Measurements from ENCODE around the gene OOSP3. TPM values are rescaled to one million over a fixed set of nuclear protein-coding genes. Genes with fewer than 3 reads are reported as not detected.

OOSP3 gene
- polyA plus RNA-seq, 1 donor (not counting 4 experiments of a cell fraction or from before 2014, with no cell fraction given), result 0.14 TPM

- no peaks in the 10 kb centered on the region for H3K9me1 ChIP-seq (ENCODE audit: control insufficient read depth, extremely low read depth, insufficient read depth, low read length)
- dilution Hi-C loops (cut with MboI; ENCODE audit: extremely low pct_ligation_motif_present, low sequenced_read_pairs), result no loop called here
- TF ChIP-seq CTCF (optimal IDR thresholded peaks at IDR 0.05 in 1 of 3, IDR thresholded peaks at IDR 0.05 in 1 of 3, conservative IDR thresholded peaks at IDR 0.05 in 1 of 3; ENCODE audit: extremely low read depth in 1 of 3, insufficient read depth in 2 of 3, low read length in 3 of 3) (no peak), EZH2 (IDR thresholded peaks at IDR 0.05; ENCODE audit: low read length) (no peak)
- H3K79me2 ChIP-seq (ENCODE audit: control insufficient read depth, insufficient read depth, low read length), result no peaks in the 10 kb centered on the region
- DNase-seq (ENCODE audit: low read depth, low spot score), result peak; percentile 32
- H3K4me1 ChIP-seq (ENCODE audit: control insufficient read depth, extremely low read depth, insufficient read depth, low read length), result peaks cover 22% of the 10 kb centered on the region
- no peaks in the 10 kb centered on the region for H3K9me3 ChIP-seq (ENCODE audit: control insufficient read depth, low read depth, low read length)
- peak overlapping the region; percentile 44 for H3K27ac ChIP-seq (ENCODE audit: control insufficient read depth, insufficient read depth, low read length)
- H3K4me2 ChIP-seq (ENCODE audit: control insufficient read depth, extremely low read depth, insufficient read depth, low read depth, low read length), result peak overlapping the region; percentile 36
- H3K27me3 ChIP-seq (ENCODE audit: control insufficient read depth, extremely low read depth, insufficient read depth, low read length), result no peaks in the 10 kb centered on the region
- peak overlapping the region; percentile 2 for H2AFZ ChIP-seq (ENCODE audit: control insufficient read depth, low read length)
- peak; percentile 64 for FAIRE-seq
- H3K36me3 ChIP-seq (ENCODE audit: control insufficient read depth in 2 of 2, extremely low read depth in 1 of 2, insufficient read depth in 2 of 2, low read length in 2 of 2), result no peaks in the 10 kb centered on the region
- no peaks in the 10 kb centered on the region for H4K20me1 ChIP-seq (ENCODE audit: control insufficient read depth, extremely low read depth, insufficient read depth, low read length)
- no peak overlapping the region for H3K4me3 ChIP-seq (ENCODE audit: control insufficient read depth in 2 of 3, extremely low read depth in 1 of 3, insufficient read depth in 2 of 3, low read depth in 1 of 3, low read length in 3 of 3)
- H3K9ac ChIP-seq (ENCODE audit: control insufficient read depth, extremely low read depth, insufficient read depth, low read length), result no peak overlapping the region
These were observed 20.8 kb upstream of the OOSP3 start for GRCh38 chr11:59857439-59858434.

GRCh38 chr11:59859673-59860072 lies 18.9 kb upstream of the OOSP3 start:
- Histone ChIP-seq H3K9me1 (ENCODE audit: control insufficient read depth, extremely low read depth, insufficient read depth, low read length) (no peaks in the 10 kb centered on the region), H3K9me3 (ENCODE audit: control insufficient read depth, low read depth, low read length) (no peaks in the 10 kb centered on the region), H3K36me3 (ENCODE audit: control insufficient read depth in 2 of 2, extremely low read depth in 1 of 2, insufficient read depth in 2 of 2, low read length in 2 of 2) (no peaks in the 10 kb centered on the region), H3K27me3 (ENCODE audit: control insufficient read depth, extremely low read depth, insufficient read depth, low read length) (no peaks in the 10 kb centered on the region), H3K4me1 (ENCODE audit: control insufficient read depth, extremely low read depth, insufficient read depth, low read length) (peaks cover 22% of the 10 kb centered on the region), H3K4me3 (ENCODE audit: control insufficient read depth in 2 of 3, extremely low read depth in 1 of 3, insufficient read depth in 2 of 3, low read depth in 1 of 3, low read length in 3 of 3) (no peak overlapping the region), H3K79me2 (ENCODE audit: control insufficient read depth, insufficient read depth, low read length) (no peaks in the 10 kb centered on the region), H4K20me1 (ENCODE audit: control insufficient read depth, extremely low read depth, insufficient read depth, low read length) (no peaks in the 10 kb centered on the region), H3K9ac (ENCODE audit: control insufficient read depth, extremely low read depth, insufficient read depth, low read length) (no peak overlapping the region), H3K27ac (ENCODE audit: control insufficient read depth, insufficient read depth, low read length) (no peak overlapping the region), H3K4me2 (ENCODE audit: control insufficient read depth, extremely low read depth, insufficient read depth, low read depth, low read length) (no peak overlapping the region), H2AFZ (ENCODE audit: control insufficient read depth, low read length) (no peak overlapping the region)
- dilution Hi-C loops (cut with MboI; ENCODE audit: extremely low pct_ligation_motif_present, low sequenced_read_pairs), result no loop called here
- DNase-seq (ENCODE audit: low read depth, low spot score), result no peak
- TF ChIP-seq EZH2 (IDR thresholded peaks at IDR 0.05; ENCODE audit: low read length), result no peak
- no peak for TF ChIP-seq CTCF (optimal IDR thresholded peaks at IDR 0.05 in 1 of 3, IDR thresholded peaks at IDR 0.05 in 1 of 3, conservative IDR thresholded peaks at IDR 0.05 in 1 of 3; ENCODE audit: extremely low read depth in 1 of 3, insufficient read depth in 2 of 3, low read length in 3 of 3)
- no peak for FAIRE-seq
